HT1080 (cell line): ENCODE data around the gene VAC14. TPM values are rescaled to one million over a fixed set of nuclear protein-coding genes. Genes with fewer than 3 reads are reported as not detected.
"Not testable (repeated sequence)": the region's sequence is repeated elsewhere in the genome, so short reads cannot be mapped to it uniquely, and the experiment has no call there.

Source experiments
- DNase-seq: peaks from one replicate; pipeline ENCODE4 v3.0.0-alpha.2; 2015; ENCODE audit warnings: low read depth
- total RNA-seq: library from RNA; depleted of rRNA; stranded (reverse); fragments of >200 nt; shearing (Covaris generic); gene quantifications from 2 replicates; pipeline ENCODE4 v1.2.3, GENCODE V29; 2014

VAC14 gene
- total RNA-seq, 1 experiment from 2014 or later: 103 TPM

DNA sequence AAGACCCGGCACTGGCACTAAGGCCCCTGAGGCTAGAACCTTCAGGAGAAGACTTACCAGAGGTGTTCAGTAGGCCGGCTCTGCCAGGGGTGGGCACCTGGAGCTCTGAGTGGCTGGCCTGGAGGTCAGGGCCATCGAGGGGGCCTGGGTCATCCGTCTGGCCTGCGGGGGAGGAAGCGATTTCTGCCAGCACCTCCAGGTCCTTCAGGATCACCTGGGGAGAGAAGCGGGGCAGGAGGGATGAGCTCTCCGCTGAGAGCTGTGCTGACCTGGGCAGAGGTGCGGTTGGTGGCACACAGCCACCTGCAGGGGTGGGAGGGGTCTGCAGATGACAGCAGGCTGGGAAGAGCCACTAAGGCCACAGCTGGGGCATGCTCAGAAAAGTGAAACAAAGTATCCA is 56.6 kb downstream of the VAC14 start:
- DNase-seq: no peak

DNA sequence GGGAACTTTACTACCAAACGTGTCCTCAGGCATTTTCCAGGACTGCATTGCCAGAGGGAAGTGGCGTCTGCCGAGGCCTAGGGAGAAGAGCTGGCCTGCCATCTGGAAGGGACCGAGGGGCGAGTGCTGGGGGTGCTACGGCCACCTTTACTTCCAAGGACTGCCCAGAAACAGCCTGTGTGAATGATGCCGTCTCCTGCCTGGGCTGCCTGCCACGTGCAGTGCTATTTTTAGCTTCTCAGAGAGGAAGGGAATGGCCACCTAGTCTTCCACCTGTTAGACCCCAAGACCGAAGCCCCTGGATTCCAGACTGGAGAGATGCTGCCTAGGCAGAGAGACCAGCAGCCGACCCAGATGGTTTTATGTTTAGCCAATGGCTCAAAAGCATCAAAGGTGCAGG is 57.2 kb downstream of the VAC14 start:
- no peak for DNase-seq

DNA sequence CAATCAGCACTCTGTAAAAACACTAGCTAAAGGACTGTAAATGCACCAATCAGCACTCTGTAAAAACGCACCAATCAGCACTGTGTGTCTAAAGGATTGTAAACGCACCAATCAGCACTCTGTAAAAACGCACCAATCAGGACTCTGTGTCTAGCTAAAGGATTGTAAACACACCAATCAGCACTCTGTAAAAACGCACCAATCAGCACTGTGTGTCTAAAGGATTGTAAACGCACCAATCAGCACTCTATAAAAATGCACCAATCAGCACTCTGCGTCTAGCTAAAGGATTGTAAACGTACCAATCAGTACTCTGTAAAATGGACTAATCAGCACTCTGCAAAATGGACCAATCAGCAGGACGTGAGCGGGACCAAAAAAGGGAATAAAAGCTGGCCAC is 58.0 kb downstream of the VAC14 start:
- not testable (repeated sequence) for DNase-seq

DNA sequence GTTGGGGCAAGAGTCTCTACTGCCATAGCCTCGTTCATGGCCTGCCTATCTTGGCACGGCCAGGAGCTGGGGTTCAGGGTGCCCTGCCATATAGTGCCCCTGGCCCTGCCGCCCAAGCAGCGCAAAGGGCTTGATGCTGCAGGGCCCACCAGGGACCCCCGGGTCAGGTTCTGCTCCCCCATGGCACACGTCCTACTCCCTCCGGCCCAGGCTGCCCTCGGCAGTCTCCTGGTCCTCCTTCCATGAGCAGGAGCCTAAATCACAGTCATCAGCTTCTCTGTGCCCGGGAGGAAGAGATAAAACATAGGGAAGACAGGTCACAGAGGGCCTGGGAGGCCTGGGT is 59.2 kb downstream of the VAC14 start:
- DNase-seq: no peak

DNA sequence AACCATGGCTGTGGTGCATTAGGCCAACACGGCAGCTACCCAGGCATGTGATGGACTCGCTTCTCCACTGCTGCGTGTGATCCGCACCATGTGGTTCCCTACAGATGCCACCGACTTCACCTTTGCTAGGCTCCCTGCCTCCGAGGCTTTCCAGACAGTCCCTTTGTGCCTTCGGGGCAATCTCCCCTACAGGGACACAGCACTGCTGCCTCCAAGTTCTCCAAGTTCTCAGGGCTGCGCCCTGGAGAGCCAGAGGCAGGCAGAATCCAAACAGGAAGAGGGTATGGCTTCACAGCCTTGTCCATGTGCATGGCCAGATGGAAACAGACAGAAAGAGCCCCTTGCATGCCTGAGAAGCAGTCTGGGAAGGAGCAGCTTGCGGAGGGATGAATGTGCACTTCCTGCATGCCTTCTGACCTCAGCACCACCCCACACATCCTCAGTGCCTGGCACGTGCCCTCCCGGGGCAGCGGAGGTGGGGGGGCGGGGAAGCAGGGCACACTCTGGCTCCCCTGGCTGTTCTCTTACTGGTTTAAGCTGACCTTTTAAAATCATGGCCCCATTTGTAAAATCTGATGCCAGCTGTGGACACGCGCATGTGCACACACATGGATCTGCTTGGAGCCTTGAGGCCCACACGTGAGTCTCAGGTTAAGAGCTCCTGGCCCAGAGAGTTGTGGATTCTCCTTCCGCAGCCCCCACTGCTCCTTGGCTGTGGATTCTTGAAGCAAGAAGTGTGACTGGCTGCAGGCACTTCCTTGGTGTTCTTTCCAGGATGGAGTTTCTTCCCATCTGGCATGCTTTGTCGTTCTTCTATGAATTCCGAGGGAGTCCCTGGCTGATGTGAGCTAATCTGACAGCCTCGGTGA is 59.8 kb downstream of the VAC14 start:
- peak; percentile 85 for DNase-seq

DNA sequence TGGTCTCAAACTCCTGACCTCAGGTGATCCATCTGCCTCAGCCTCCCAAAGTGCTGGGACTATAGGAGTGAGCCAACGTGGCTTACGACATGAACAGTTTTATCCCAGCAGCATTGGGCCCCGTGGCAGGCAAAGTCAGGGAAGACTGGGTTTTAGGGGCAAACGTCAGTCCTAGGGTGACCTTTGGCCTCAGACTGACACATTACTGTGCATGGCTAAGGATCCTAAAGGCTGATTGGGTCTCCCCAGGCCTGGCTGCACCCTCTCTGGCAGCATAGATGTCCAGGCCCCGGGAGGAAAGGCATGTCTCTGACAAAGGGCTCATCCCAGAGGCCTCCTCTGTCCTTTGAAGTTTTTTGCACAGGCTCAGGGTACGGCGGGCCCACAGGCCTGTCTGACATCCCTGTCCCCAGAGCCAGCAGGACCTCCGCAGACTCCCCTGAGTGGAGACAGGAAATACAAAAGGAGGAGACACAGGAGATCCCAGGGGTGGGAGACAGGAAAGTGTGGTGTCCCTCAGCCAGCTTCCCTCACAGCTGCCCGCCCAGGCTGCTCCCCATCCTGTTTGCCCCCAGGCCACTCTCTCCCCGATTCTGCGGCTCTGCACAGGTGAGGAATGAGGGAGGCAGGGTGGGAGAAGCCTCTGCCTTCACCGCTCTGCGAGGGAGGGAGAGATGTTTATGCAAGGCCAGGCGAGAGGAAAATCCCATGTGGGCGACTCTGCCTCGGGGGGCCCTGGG is 60.6 kb downstream of the VAC14 start:
- no peak for DNase-seq

DNA sequence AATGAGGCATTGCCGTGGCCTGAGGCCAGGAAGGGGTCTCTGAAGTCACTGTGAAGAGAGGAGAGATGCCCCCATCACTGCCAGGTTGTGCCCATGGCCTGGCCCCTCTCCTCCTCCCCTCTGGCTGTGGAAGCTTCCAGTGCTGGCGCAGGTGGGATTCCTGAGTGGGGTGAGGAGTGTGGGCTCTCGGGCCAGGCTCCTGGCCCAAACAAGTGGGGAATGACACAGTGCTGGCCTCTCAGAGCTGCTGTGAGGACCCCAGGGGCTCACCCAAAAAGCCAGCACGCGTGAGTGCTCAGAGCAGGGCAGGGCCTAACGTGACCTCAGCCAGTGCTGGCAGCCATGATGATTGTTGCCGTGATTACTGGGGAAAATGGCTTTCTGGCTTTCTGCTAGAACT is 61.6 kb downstream of the VAC14 start:
- no peak for DNase-seq

DNA sequence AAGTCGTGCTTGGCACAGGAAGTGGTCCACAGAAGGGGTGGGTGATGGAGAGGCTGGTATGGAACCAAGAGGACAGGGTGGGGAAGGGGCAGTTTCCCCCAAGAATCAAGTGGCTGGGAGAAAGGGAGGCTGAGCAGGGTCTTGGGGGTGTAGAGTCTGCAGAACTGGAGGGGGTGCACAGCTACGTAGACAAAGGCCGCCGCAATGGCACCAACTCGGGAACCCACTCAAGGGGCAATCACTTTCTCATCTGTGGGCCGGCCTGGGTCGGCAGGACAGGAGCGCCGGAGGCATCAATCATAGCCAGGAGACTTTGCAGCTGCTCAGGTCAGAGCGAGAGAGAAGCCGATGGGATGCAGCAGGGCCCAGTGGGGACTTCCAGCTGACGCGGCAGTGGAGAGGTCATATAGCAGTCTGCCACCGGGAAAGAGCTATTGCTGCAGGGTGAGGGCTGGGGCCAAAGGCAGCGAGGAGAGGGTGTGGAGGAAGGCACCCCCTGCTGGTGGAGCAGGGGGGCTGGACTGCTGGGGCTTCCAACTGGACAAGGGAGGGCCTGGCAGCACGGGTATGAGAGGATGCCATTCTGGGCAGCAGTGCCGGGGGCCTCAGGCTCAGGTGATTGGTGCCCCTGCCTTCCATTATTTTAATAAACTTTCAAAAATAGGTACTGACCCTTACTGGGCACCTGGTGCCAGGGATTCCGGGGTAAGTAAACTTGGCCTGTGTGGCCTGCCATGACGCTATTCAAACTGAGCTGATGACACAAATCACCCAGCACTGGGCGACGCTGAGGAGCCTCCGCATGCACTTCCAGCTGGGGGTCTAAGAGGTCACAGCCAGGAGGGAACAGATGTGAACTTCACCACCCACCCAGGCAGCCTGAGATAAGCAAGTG is 62.6 kb downstream of the VAC14 start:
- peak; percentile 59 for DNase-seq

DNA sequence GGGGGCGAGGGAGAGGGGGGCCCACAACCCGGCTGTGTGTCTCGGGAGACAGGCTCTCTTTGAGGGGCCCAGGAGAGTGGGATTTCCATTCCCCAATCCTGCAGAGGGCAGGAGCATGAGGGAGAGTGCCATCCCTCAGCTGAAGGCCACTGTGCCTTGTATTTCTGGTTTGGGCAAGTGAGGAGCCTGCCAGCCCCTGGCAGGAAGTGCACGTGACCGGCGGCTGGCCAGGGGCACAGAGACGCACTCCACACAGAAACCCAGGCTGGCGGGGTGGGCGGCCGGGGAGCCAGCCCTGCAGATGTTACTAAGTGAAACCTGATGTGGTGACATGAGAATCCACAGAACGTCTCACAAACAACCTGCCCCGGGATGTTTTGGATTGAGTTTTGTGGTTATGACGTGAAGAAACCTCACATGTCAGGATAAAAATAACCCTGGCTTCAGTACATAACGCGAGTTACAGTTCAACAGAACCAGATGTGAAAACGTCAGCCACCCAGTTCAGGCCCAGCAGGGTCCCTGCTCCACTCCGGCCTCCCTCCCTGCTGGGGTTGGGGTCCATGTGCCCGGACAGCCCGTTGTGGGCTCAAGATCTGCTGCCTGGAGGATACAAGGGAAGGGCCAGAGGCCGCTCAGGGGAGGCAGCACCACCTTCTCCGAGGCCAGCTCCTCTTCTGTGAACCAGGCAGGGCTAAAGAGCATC is 63.4 kb downstream of the VAC14 start:
- no peak for DNase-seq

DNA sequence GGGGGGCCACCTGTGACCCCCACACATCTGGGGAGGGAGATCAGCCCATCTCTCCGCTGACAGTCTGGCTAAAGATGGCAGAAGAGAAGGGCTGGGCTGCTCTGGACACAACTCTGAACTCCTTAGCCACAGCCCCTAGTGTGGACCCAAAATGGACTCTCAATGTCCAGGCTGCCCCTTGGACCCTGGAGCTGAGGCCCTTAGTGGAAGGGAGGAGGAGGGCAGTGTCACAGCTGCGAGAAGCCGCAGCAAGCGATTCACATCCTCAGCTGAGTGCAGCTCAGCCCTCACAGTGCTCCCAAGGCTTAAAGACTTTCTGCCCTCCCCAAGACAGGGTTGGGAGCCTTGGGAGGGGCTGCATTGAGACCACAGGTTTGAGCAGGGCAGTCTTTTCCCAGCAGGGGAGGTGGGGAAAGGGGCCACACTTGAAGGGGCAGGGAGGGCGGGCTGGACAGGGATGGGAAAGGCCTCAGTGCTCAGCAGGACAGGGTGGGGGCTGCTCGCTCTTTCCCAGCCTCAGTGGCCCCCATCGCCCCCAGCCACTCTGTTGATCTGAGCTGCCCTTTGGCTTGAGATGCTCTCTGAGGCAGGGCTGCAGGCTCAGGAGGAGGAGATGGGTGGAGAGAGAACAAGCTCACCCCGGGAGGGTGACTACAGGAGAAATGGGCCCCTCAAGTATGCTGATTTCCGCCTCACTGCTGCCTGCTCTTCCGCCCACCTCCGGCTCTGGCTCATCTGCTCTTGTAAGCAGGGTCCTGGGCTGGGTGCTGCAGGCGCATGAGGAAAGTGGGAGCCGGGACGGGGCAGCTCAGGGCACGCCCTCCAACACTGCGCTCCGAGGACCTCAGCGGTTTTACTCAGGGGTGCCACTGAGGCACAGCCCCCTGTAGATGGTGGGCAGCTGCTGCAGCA is 64.2 kb downstream of the VAC14 start:
- no peak for DNase-seq

DNA sequence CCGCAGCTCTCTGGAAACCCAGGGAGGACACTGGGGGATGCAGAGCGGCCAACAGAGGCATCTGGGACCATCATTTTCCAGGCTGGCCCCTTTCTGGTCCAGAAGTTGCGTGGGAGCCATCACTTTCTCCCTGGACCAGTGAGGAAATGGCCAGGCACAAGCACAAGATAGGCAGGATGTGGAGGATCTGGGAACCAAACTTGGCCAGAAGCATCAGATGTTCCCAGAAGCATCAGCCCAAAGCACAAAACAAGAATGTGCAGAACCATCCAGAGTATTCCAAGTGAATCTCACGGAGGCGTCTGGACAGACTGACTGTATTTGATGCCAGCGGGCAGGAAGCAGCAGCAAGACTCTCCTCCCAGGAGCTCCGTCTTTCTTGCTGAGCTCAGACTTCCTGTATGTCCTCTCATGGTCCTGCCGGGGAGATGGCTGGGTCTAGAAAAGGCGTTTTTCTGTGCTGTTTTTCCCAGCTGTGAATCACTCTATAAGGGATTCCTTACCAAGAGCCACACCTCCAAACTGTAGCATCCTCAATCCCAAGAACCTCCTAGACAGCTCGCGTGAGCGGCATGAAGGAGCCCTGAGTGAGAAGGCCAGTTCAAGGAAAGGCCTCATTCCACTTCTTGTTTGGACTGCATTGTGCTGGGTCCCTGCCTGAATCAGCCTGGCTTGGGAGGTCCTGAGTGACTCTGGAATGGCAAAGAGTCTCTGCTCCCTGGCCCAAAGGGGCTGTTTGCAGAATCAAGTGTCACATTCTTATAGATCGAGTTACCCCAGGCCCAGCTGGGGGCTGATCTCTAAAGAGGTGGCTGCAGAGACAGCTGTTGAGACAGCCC is 65.6 kb downstream of the VAC14 start:
- DNase-seq: no peak

DNA sequence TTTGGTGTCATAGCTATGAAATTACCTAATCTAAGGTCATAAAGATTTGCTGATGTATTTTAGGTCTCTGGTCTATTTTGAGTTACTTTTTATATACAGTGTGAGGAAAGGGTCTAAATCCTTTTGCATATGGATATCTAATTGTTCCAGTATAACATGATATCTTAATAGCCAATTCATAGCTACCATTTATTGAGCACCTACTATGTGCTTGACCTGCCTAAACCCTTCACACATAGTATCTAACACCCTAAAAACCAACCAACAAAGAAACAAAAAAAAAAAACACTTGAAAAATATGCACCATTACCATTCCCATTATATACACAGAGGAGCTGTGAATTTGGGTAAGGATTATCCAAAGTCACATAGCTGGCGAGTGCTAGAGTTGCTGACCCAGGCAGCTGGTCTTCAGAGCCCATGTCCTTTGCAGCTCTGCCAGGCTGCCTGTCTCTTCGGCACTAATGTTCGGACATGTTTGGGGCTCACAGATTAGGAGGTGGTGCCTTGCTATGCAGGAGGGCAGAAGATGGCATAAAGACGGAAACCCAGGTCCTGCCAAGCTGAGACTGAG is 66.3 kb downstream of the VAC14 start:
- DNase-seq: no peak

DNA sequence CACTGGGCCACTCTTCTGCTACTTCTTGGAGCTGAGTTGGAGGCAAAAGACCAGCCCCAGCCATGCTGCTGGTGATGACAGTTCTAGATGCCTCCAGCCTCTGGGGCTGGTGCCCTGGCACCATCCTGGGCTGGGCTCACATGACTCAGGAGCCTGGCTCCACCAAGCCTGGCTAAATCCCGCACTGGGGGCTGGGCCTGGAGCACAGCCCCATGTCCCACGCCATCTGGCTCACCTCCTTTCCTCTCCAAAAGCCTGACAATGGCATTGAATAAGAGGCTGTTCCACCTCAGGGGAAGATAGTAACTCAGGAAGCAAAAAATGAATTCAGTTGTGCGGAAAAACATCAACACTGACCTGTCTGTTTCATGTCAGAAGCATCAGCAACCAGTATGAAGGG is 70.0 kb downstream of the VAC14 start:
- DNase-seq: no peak

DNA sequence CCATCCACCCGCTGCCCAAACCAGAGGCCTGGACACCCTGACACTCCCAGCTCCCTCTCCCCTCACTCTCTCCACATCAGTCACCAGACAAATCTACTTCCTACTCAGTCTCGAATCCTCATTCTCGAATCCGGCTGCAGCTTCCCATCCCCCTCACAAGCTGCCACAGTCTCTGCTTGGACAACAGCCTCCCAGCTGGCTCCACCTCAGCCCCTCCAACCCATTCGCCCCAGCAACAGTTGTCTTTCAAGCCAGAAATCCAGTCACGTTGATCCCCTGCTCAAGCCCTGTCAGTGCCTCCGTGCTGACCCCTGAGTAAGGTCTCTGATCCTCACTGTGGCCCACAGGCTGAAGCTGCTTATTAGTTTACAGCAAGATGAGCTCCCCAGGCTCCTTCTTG is 70.9 kb downstream of the VAC14 start:
- no peak for DNase-seq

DNA sequence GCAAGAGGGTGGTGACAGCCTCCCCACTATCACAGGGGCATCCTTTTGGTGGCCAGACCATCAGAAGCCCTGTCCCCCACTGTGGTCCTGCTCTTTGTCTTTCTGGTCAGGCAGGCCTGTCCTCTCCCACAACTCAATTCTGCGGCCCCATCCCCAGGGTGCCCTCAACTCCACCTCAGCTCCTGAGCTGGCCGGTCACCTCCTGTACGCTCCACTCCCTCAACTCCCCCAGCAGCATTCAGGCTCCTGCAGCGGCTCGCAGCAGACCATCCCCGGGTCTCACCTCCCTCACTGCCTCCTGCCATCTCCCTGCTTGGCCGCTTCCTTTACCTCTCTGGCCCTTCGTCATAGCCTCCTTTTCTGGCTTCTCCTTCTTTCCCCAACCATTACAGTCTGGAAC is 71.7 kb downstream of the VAC14 start:
- DNase-seq: no peak

DNA sequence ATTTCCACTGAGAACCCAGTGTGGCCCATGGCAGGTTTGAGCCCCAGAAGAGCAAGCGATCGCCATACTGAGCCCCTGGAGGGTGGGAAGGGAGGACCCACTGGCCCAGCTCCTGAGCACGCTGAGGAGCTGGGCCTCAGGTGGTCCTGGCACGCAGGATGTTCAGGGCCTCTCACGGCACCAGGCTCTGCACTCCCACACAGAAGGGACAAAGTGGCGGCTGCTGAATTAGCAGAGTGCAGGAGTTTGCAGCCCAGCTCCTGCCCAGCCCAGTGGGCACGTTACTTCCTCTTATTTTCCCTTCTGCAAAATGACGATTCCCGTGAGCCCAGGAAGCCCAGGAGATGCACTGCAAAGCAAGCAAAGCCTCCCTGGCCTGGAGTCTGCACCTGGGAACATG is 72.8 kb downstream of the VAC14 start:
- DNase-seq: no peak

DNA sequence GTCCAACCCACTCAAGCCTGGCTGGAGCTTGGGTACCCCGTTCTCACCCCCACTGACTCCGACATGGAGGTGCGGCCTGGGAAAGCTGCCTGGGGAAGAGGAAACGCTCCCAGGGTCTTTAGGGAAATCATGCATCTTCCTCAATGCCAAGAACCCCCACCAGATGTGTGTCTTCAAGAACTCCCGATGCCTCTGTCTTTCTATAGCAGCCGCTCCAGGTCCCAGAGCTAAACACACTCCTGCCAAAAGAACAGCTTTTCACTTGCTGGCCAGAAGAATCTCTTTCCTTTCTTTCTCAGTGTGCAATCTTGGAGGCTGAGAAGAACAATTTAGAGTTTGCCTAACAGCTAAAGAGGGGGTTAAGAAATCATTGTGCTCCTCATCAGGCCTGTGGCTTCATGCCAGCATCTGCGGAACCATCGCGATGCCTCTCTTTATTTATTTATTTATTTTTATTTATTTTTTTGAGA is 74.0 kb downstream of the VAC14 start:
- DNase-seq: no peak

DNA sequence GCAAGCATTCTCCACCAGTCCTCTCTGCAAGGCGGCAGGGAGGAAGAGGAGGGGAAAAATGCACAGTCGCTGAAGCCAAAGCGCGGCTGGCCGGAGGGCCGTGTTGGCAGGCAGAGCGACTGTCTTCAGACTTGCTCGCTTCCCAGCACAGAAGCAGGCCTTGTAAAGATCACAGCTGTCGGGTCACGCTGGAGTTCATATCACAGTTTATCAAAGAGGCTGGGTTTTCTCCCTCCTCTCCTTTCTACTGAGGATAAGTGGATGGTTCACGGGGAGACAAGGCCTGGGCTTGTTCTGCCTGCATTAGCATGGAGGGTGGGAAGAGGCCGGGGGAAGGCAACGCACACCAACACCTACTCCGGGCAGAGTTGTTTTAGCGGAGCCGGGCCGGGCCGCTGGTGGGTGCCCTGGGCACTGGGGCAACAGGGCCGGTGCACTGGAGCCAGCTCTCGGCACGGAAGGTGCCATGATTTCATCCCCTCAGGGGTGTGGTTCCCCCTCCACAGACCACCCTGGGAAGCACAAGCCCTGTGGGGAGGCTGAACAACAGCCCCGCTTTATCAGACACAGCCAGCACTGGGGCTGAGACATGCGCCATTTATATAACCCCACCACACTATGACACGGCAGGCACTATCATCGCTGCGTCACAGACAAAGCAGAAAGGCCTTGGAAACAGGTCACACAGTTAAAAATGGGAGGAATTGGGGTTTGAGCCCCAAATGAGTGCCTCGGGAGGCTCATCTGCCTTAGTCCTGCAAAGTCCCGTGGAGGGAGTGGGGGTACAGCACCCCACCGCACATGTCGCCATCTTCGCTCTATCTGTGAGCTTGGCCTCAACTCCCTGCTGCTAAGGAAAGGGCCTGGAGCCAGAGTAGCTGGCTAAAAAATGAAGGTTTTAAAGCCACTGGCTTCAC is 74.8 kb downstream of the VAC14 start:
- DNase-seq: no peak
